Measurements from ENCODE around the gene ICA1L.
"Not testable (repeated sequence)": the region's sequence is repeated elsewhere in the genome, so short reads cannot be mapped to it uniquely, and the experiment has no call there.

Gene ICA1L

GRCh38 chr2:202871300-202872141 is at the start of gene ICA1L:
Gene ICA1L, minus strand, starts transcription at chr2:202871766. Its CDS starts 42,757 bp downstream, at chr2:202829009.
- Histone ChIP-seq H3K27ac (ENCODE audit: low read depth, low read length) (peak within 1 kb of the TSS; percentile 44), H3K4me3 (ENCODE audit: low read depth in 1 of 2, low read length in 2 of 2) (peak within 1 kb of the TSS; percentile 74 to 82), H3K27me3 (ENCODE audit: control insufficient read depth in 1 of 2, insufficient read depth in 2 of 2, low read length in 2 of 2) (no peaks in the 10 kb centered on the region), H3K9me3 (ENCODE audit: control insufficient read depth in 1 of 2, low read length in 2 of 2) (no peaks in the 10 kb centered on the region), H3K9ac (ENCODE audit: low read depth in 1 of 2, low read length in 2 of 2) (peak within 1 kb of the TSS; percentile 9 to 60), H3K36me3 (ENCODE audit: control insufficient read depth in 1 of 2, insufficient read depth in 2 of 2, low read length in 2 of 2) (no peaks in the 10 kb centered on the region), H3K4me1 (ENCODE audit: control insufficient read depth in 1 of 2, insufficient read depth in 2 of 2, low read length in 2 of 2) (peaks cover 0 to 4% of the 10 kb centered on the region in 2 donors)

DNA sequence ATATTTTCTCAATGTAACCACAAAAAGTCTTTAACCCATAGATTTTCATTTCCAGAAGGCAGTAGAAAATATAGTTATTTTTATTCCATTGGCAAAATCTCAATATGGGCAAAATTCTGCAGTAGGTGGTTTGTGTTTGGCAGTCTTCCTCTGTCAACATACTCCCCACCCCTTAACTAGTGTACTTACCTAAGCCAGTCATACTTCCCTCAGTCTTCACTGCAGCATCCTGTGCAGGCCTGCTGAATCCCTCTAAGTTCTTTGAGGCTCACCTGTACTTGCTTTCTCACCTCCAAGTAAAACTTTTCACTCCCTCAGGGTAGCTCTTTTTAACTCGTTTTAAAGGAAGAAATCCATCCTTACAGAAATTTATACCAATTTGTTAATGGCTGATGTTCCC is 47.3 kb upstream of the ICA1L start:
- Histone ChIP-seq H3K9ac (ENCODE audit: low read depth in 1 of 2, low read length in 2 of 2) (no peak overlapping the region), H3K27me3 (ENCODE audit: control insufficient read depth in 1 of 2, insufficient read depth in 2 of 2, low read length in 2 of 2) (no peaks in the 10 kb centered on the region), H3K36me3 (ENCODE audit: control insufficient read depth in 1 of 2, insufficient read depth in 2 of 2, low read length in 2 of 2) (no peaks in the 10 kb centered on the region), H3K27ac (ENCODE audit: low read depth, low read length) (no peak overlapping the region), H3K4me1 (ENCODE audit: control insufficient read depth in 1 of 2, insufficient read depth in 2 of 2, low read length in 2 of 2) (no peaks in the 10 kb centered on the region), H3K4me3 (ENCODE audit: low read depth in 1 of 2, low read length in 2 of 2) (no peak overlapping the region), H3K9me3 (ENCODE audit: control insufficient read depth in 1 of 2, low read length in 2 of 2) (peaks cover 0 to 2% of the 10 kb centered on the region in 2 donors)

- H3K9ac ChIP-seq (ENCODE audit: low read depth in 1 of 2, low read length in 2 of 2): peak overlapping the region in 1 of 2 donors; percentile 73
- not testable (repeated sequence) for H3K9me3 ChIP-seq (ENCODE audit: control insufficient read depth in 1 of 2, low read length in 2 of 2)
- peak overlapping the region; percentile 95 to 100 for H3K4me3 ChIP-seq (ENCODE audit: low read depth in 1 of 2, low read length in 2 of 2)
Measured at GRCh38 chr2:202912342-202913201, 41.0 kb upstream of the ICA1L start.

DNA sequence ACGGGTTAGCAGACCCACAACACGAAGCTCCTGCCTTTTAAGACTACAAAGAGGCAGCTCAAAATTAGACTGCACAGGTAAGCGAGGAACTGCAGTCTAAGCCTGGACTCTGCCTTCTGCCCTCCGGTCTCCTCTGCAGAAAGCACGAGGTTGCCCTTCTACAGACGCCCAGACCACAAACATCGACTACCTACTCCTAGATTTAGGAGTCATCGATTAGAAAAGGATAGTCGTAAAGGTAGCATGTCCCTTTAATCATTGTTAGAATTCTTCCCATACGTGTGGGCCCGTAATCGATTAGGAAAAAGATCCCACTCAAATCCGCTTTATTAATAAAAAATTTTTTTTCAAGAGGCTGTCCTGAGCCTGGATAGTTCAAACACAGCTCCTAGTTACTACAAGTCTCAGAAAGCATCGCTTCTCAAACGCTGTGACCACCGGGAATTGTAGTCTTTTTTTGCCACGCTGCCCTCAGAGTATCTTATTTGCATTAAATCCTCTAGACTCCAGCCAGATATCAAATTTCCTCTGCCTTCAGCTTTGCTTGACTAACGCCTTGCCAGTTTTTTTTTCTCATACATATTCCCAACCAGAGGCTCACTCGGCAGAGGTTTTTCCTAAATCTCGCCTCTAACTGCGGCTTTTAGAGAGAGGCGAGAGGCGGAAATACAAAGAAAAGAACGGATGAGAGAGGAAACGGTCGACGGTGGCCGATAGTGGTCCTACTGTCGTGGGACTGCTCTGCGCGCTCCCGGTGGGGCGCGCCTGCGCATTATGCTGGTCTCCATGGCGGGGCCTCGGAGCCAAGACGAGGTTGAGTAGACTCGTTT is 40.2 kb upstream of the ICA1L start, which contains the start of the genes CARF and WDR12:
Gene CARF, plus strand, starts transcription at position 764 of the 830 bp plus-strand sequence. CDS start 29,628 bp downstream, outside the sequence.
Gene WDR12, minus strand, starts transcription at position 162 of the 830 bp plus-strand sequence. CDS start 197 bp downstream, outside the sequence.
- Histone ChIP-seq H3K4me3 (ENCODE audit: low read depth in 1 of 2, low read length in 2 of 2) (peak within 1 kb of the TSS; percentile 95 to 100), H3K9me3 (ENCODE audit: control insufficient read depth in 1 of 2, low read length in 2 of 2) (no peaks in the 10 kb centered on the region), H3K4me1 (ENCODE audit: control insufficient read depth in 1 of 2, insufficient read depth in 2 of 2, low read length in 2 of 2) (peaks cover 5 to 8% of the 10 kb centered on the region in 2 donors), H3K27me3 (ENCODE audit: control insufficient read depth in 1 of 2, insufficient read depth in 2 of 2, low read length in 2 of 2) (no peaks in the 10 kb centered on the region), H3K36me3 (ENCODE audit: control insufficient read depth in 1 of 2, insufficient read depth in 2 of 2, low read length in 2 of 2) (peaks cover 0 to 7% of the 10 kb centered on the region in 2 donors), H3K9ac (ENCODE audit: low read depth in 1 of 2, low read length in 2 of 2) (peak within 1 kb of the TSS; percentile 73 to 96), H3K27ac (ENCODE audit: low read depth, low read length) (peak within 1 kb of the TSS; percentile 65)

More at GRCh38 chr2:202912342-202913201, 41.0 kb upstream of the ICA1L start:
- H3K36me3 ChIP-seq (ENCODE audit: control insufficient read depth in 1 of 2, insufficient read depth in 2 of 2, low read length in 2 of 2); H3K27me3 ChIP-seq (ENCODE audit: control insufficient read depth in 1 of 2, insufficient read depth in 2 of 2, low read length in 2 of 2); H3K4me1 ChIP-seq (ENCODE audit: control insufficient read depth in 1 of 2, insufficient read depth in 2 of 2, low read length in 2 of 2): not testable (repeated sequence)
- H3K27ac ChIP-seq (ENCODE audit: low read depth, low read length): peak overlapping the region; percentile 65

DNA sequence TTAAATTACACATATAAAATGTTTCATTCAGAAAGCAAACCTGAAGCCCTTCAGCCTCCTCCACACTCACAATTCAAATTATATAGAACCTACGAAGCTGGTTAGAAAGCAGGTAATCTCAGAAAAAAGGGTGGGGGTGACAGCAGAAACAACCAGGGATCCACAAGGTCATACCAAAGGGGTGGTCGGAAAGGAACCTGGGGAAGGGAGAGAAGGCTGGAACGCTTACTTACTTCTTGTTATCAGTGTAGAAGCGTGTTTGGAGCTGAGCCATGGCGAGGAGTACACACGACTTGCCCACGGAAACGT is 39.6 kb upstream of the ICA1L start:
- no peaks in the 10 kb centered on the region for H3K27me3 ChIP-seq (ENCODE audit: control insufficient read depth in 1 of 2, insufficient read depth in 2 of 2, low read length in 2 of 2)
- H3K36me3 ChIP-seq (ENCODE audit: control insufficient read depth in 1 of 2, insufficient read depth in 2 of 2, low read length in 2 of 2): peaks cover 0 to 11% of the 10 kb centered on the region in 2 donors
- peak overlapping the region; percentile 73 to 96 for H3K9ac ChIP-seq (ENCODE audit: low read depth in 1 of 2, low read length in 2 of 2)
- H3K4me1 ChIP-seq (ENCODE audit: control insufficient read depth in 1 of 2, insufficient read depth in 2 of 2, low read length in 2 of 2): peaks cover 5 to 8% of the 10 kb centered on the region in 2 donors
- H3K4me3 ChIP-seq (ENCODE audit: low read depth in 1 of 2, low read length in 2 of 2): peak overlapping the region; percentile 95 to 100
- H3K9me3 ChIP-seq (ENCODE audit: control insufficient read depth in 1 of 2, low read length in 2 of 2): no peaks in the 10 kb centered on the region
- peak overlapping the region; percentile 23 for H3K27ac ChIP-seq (ENCODE audit: low read depth, low read length)

DNA sequence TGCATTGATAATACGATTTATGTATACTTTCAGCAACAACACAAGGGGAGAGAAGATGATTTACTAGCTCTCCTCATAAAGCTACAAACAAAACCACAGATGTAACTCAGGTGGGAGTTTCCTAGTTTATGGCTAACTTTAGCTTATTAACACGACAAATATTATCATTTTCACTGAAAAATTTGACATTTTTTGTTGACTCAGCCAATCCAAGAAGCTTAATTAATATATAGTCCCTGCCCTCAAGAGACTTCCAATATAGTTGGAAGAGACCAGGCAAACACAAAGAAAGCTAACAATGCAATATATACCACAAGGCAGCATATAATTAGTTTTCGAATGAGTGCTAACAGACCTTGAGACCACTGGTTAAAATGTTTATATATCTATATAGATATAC is 39.1 kb upstream of the ICA1L start:
- no peaks in the 10 kb centered on the region for H3K9me3 ChIP-seq (ENCODE audit: control insufficient read depth in 1 of 2, low read length in 2 of 2)
- no peak overlapping the region for H3K27ac ChIP-seq (ENCODE audit: low read depth, low read length)
- no peaks in the 10 kb centered on the region for H3K27me3 ChIP-seq (ENCODE audit: control insufficient read depth in 1 of 2, insufficient read depth in 2 of 2, low read length in 2 of 2)
- H3K4me1 ChIP-seq (ENCODE audit: control insufficient read depth in 1 of 2, insufficient read depth in 2 of 2, low read length in 2 of 2): peaks cover 5 to 8% of the 10 kb centered on the region in 2 donors
- peaks cover 0 to 11% of the 10 kb centered on the region in 2 donors for H3K36me3 ChIP-seq (ENCODE audit: control insufficient read depth in 1 of 2, insufficient read depth in 2 of 2, low read length in 2 of 2)
- H3K9ac ChIP-seq (ENCODE audit: low read depth in 1 of 2, low read length in 2 of 2): peak overlapping the region; percentile 73 to 96
- peak overlapping the region; percentile 95 to 100 for H3K4me3 ChIP-seq (ENCODE audit: low read depth in 1 of 2, low read length in 2 of 2)

DNA sequence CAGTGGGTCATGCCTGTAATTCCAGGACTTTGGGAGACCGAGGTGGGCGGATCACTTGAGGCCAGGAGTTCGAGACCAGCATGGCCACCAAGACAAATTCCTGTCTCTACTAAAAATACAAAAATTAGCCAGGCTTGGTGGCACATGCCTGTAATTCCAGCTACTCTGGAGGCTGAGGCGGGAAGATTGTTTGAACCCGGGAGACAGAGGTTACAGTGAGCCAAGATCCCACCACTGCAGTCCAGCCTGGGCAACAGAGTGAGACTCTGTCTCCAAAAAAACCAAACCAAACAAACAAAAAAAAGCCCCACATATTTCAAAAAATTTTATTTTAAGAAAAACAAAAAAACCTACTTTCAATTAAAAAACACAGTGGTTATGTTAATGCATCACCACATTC is 38.7 kb upstream of the ICA1L start:
- not testable (repeated sequence) for H3K27me3 ChIP-seq (ENCODE audit: control insufficient read depth in 1 of 2, insufficient read depth in 2 of 2, low read length in 2 of 2); H3K4me1 ChIP-seq (ENCODE audit: control insufficient read depth in 1 of 2, insufficient read depth in 2 of 2, low read length in 2 of 2); H3K9me3 ChIP-seq (ENCODE audit: control insufficient read depth in 1 of 2, low read length in 2 of 2); H3K27ac ChIP-seq (ENCODE audit: low read depth, low read length)
- peak overlapping the region in 1 of 2 donors; percentile 29 for H3K9ac ChIP-seq (ENCODE audit: low read depth in 1 of 2, low read length in 2 of 2)
- H3K36me3 ChIP-seq (ENCODE audit: control insufficient read depth in 1 of 2, insufficient read depth in 2 of 2, low read length in 2 of 2): peaks cover 0 to 11% of the 10 kb centered on the region in 2 donors
- peak overlapping the region; percentile 95 to 100 for H3K4me3 ChIP-seq (ENCODE audit: low read depth in 1 of 2, low read length in 2 of 2)

- Histone ChIP-seq H3K4me3 (ENCODE audit: low read depth in 1 of 2, low read length in 2 of 2) (peak overlapping the region; percentile 8 to 100), H3K4me1 (ENCODE audit: control insufficient read depth in 1 of 2, insufficient read depth in 2 of 2, low read length in 2 of 2) (peaks cover 5 to 8% of the 10 kb centered on the region in 2 donors), H3K36me3 (ENCODE audit: control insufficient read depth in 1 of 2, insufficient read depth in 2 of 2, low read length in 2 of 2) (peaks cover 0 to 11% of the 10 kb centered on the region in 2 donors), H3K27ac (ENCODE audit: low read depth, low read length) (no peak overlapping the region), H3K9ac (ENCODE audit: low read depth in 1 of 2, low read length in 2 of 2) (no peak overlapping the region), H3K9me3 (ENCODE audit: control insufficient read depth in 1 of 2, low read length in 2 of 2) (no peaks in the 10 kb centered on the region), H3K27me3 (ENCODE audit: control insufficient read depth in 1 of 2, insufficient read depth in 2 of 2, low read length in 2 of 2) (no peaks in the 10 kb centered on the region)
Measured at GRCh38 chr2:202909394-202910192, 38.0 kb upstream of the ICA1L start.

- H3K4me3 ChIP-seq (ENCODE audit: low read depth in 1 of 2, low read length in 2 of 2): no peak overlapping the region
- peaks cover 0 to 11% of the 10 kb centered on the region in 2 donors for H3K36me3 ChIP-seq (ENCODE audit: control insufficient read depth in 1 of 2, insufficient read depth in 2 of 2, low read length in 2 of 2)
- H3K9me3 ChIP-seq (ENCODE audit: control insufficient read depth in 1 of 2, low read length in 2 of 2): no peaks in the 10 kb centered on the region
- H3K4me1 ChIP-seq (ENCODE audit: control insufficient read depth in 1 of 2, insufficient read depth in 2 of 2, low read length in 2 of 2): peaks cover 5 to 8% of the 10 kb centered on the region in 2 donors
- H3K9ac ChIP-seq (ENCODE audit: low read depth in 1 of 2, low read length in 2 of 2): no peak overlapping the region
- H3K27ac ChIP-seq (ENCODE audit: low read depth, low read length): no peak overlapping the region
- H3K27me3 ChIP-seq (ENCODE audit: control insufficient read depth in 1 of 2, insufficient read depth in 2 of 2, low read length in 2 of 2): no peaks in the 10 kb centered on the region
Measured at GRCh38 chr2:202908186-202908585, 36.6 kb upstream of the ICA1L start.
